Measurements from ENCODE around the gene PGA5.
"Not testable (repeated sequence)": the region's sequence is repeated elsewhere in the genome, so short reads cannot be mapped to it uniquely, and the experiment has no call there.

GRCh38 chr11:61231033-61231432, 9.9 kb upstream of the PGA5 start:
- TF ChIP-seq, protein P1, sequence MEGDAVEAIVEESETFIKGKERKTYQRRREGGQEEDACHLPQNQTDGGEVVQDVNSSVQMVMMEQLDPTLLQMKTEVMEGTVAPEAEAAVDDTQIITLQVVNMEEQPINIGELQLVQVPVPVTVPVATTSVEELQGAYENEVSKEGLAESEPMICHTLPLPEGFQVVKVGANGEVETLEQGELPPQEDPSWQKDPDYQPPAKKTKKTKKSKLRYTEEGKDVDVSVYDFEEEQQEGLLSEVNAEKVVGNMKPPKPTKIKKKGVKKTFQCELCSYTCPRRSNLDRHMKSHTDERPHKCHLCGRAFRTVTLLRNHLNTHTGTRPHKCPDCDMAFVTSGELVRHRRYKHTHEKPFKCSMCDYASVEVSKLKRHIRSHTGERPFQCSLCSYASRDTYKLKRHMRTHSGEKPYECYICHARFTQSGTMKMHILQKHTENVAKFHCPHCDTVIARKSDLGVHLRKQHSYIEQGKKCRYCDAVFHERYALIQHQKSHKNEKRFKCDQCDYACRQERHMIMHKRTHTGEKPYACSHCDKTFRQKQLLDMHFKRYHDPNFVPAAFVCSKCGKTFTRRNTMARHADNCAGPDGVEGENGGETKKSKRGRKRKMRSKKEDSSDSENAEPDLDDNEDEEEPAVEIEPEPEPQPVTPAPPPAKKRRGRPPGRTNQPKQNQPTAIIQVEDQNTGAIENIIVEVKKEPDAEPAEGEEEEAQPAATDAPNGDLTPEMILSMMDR (IDR thresholded peaks at IDR 0.05): not testable (repeated sequence)
- TF ChIP-seq POLR2AphosphoS5, POLR2A (IDR thresholded peaks at IDR 0.05): not testable (repeated sequence)

Data from gastroesophageal sphincter (tissue), 3 donors.